ENCODE results near the gene SMYD3. TPM values are rescaled to one million over a fixed set of nuclear protein-coding genes. Genes with fewer than 3 reads are reported as not detected.

The SMYD3 gene
- total RNA-seq, 3 donors from 2014 or later: 16.8 to 28.8 (median 19.5) TPM

GRCh38 chr1:246142320-246142893 is 364.7 kb downstream of the SMYD3 start:
- Histone ChIP-seq H3K27ac (no peak overlapping the region), H3K9me3 (no peaks in the 10 kb centered on the region), H3K4me3 (no peak overlapping the region), H3K36me3 (no peaks in the 10 kb centered on the region), H3K27me3 (no peaks in the 10 kb centered on the region), H3K4me1 (no peaks in the 10 kb centered on the region)
- intact Hi-C loops (cut with DNase I; ENCODE audit: low total_unique reads): no loop called here
- no peak for DNase-seq (ENCODE audit: low spot score in 2 of 2)
- TF ChIP-seq POLR2A (IDR thresholded peaks at IDR 0.05) (no peak), POLR2AphosphoS5 (IDR thresholded peaks at IDR 0.05) (no peak), CTCF (IDR thresholded peaks at IDR 0.05) (no peak)

DNA sequence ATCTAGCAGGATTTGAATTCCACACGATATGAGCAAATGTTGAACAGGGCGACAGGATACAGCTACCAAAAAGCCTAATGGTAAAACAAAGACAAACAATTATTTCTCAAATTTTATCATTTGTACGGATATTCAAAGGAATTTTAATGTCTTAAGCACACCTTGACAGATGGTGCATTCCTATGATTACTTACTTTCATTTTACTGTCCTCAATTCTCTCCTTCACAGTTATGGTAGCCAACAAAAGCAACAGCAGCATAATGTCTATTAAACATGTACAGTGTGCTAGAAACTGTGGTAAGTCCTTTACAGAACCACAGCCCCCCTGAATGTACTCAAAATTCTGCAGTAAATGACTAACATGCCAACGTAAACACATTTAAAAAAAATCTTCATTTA is 365.8 kb downstream of the SMYD3 start:
- intact Hi-C loops (cut with DNase I; ENCODE audit: low total_unique reads): no loop called here
- no peak for DNase-seq (ENCODE audit: low spot score in 2 of 2)
- Histone ChIP-seq H3K4me1 (no peaks in the 10 kb centered on the region), H3K4me3 (no peak overlapping the region), H3K27ac (no peak overlapping the region), H3K27me3 (no peaks in the 10 kb centered on the region), H3K9me3 (no peaks in the 10 kb centered on the region), H3K36me3 (no peaks in the 10 kb centered on the region)
- TF ChIP-seq POLR2AphosphoS5 (IDR thresholded peaks at IDR 0.05): no peak
- no peak for TF ChIP-seq CTCF (IDR thresholded peaks at IDR 0.05)
- TF ChIP-seq POLR2A (IDR thresholded peaks at IDR 0.05): no peak

GRCh38 chr1:246139745-246140182 is 367.3 kb downstream of the SMYD3 start:
- Histone ChIP-seq H3K9me3 (no peaks in the 10 kb centered on the region), H3K4me3 (no peak overlapping the region), H3K27me3 (no peaks in the 10 kb centered on the region), H3K36me3 (no peaks in the 10 kb centered on the region), H3K4me1 (no peaks in the 10 kb centered on the region), H3K27ac (no peak overlapping the region)
- no peak for TF ChIP-seq CTCF (IDR thresholded peaks at IDR 0.05)
- no peak for TF ChIP-seq POLR2A (IDR thresholded peaks at IDR 0.05)
- no peak for TF ChIP-seq POLR2AphosphoS5 (IDR thresholded peaks at IDR 0.05)
- intact Hi-C loops (cut with DNase I; ENCODE audit: low total_unique reads): no loop called here
- DNase-seq (ENCODE audit: low spot score in 2 of 2): no peak

- no peaks in the 10 kb centered on the region for H3K36me3 ChIP-seq
- H3K27me3 ChIP-seq: no peaks in the 10 kb centered on the region
- H3K9me3 ChIP-seq: no peaks in the 10 kb centered on the region
- no peak for DNase-seq (ENCODE audit: low spot score in 2 of 2)
- H3K4me3 ChIP-seq: no peak overlapping the region
- H3K4me1 ChIP-seq: no peaks in the 10 kb centered on the region
- TF ChIP-seq CTCF (IDR thresholded peaks at IDR 0.05) (no peak), POLR2AphosphoS5 (IDR thresholded peaks at IDR 0.05) (no peak)
- no peak overlapping the region for H3K27ac ChIP-seq
- intact Hi-C loops (cut with DNase I; ENCODE audit: low total_unique reads): no loop called here
Measured at GRCh38 chr1:246138781-246139180, 368.3 kb downstream of the SMYD3 start.

- TF ChIP-seq POLR2A (IDR thresholded peaks at IDR 0.05) (no peak), CTCF (IDR thresholded peaks at IDR 0.05) (no peak), POLR2AphosphoS5 (IDR thresholded peaks at IDR 0.05) (no peak)
- Histone ChIP-seq H3K27me3 (no peaks in the 10 kb centered on the region), H3K27ac (no peak overlapping the region), H3K36me3 (no peaks in the 10 kb centered on the region), H3K4me3 (no peak overlapping the region), H3K4me1 (no peaks in the 10 kb centered on the region), H3K9me3 (no peaks in the 10 kb centered on the region)
- DNase-seq (ENCODE audit: low spot score in 2 of 2): no peak
- intact Hi-C loops (cut with DNase I; ENCODE audit: low total_unique reads): no loop called here
Measured at GRCh38 chr1:246136477-246136876, 370.6 kb downstream of the SMYD3 start.
